C4-2B (cell line): ENCODE data around the gene SGPL1.

Source experiments
- CTCF ChIP-seq: fragments of 450-650 bp; conservative IDR thresholded peaks from 2 replicates; pipeline ENCODE4 v1.5.1; 2017; ENCODE audit warnings: mild to moderate bottlenecking
- ZFX ChIP-seq: fragments of 450-650 bp; IDR thresholded peaks from 2 replicates; pipeline ENCODE4 v1.6.1; 2017

GRCh38 chr10:70891627-70892026 is 75.9 kb downstream of the SGPL1 start:
- no peak for TF ChIP-seq CTCF
- no peak for TF ChIP-seq ZFX
